Skeletal muscle tissue (tissue), 4 donors: ENCODE data around the gene C11orf98. TPM values are rescaled to one million over a fixed set of nuclear protein-coding genes. Genes with fewer than 3 reads are reported as not detected.

ENCODE experiments used
- H3K27ac ChIP-seq: one replicate; pipeline ENCODE4 v1.7.0; 2013; ENCODE audit warnings: mild to moderate bottlenecking, low read depth, low read length, inconsistent platforms
- H3K27me3 ChIP-seq, 3 donors: one replicate each; pipeline ENCODE4 v1.7.0; 2013; ENCODE audit warnings: low read length in 3 of 3; ENCODE audit not compliant: control insufficient read depth in 3 of 3, insufficient read depth in 3 of 3
- H3K36me3 ChIP-seq, 3 donors: one replicate each; pipeline ENCODE4 v1.7.0; 2013; ENCODE audit warnings: low read length in 3 of 3; ENCODE audit not compliant: control insufficient read depth in 3 of 3, insufficient read depth in 3 of 3
- H3K4me1 ChIP-seq, 3 donors: one replicate each; pipeline ENCODE4 v1.7.0; 2013; ENCODE audit warnings: low read length in 3 of 3, mild to moderate bottlenecking in 3 of 3; ENCODE audit not compliant: control insufficient read depth in 3 of 3, insufficient read depth in 3 of 3
- H3K4me3 ChIP-seq, 3 donors: one replicate each; pipeline ENCODE4 v1.7.0; 2013; ENCODE audit warnings: low read length in 3 of 3
- H3K9ac ChIP-seq, 3 donors: one replicate each; pipeline ENCODE4 v1.7.0; 2013; ENCODE audit warnings: low read length in 3 of 3, mild to moderate bottlenecking in 3 of 3, moderate library complexity in 2 of 3, low read depth in 1 of 3
- H3K9me3 ChIP-seq, 3 donors: one replicate each; pipeline ENCODE4 v1.7.0; 2013; ENCODE audit warnings: low read length in 3 of 3; ENCODE audit not compliant: control insufficient read depth in 3 of 3
- total RNA-seq: library from RNA; depleted of rRNA; stranded (reverse); fragments of >200 nt; gene quantifications from one replicate; pipeline ENCODE4 v1.2.3, GENCODE V29; 2014
- donor health status: Osteomylitis.

Gene C11orf98
- total RNA-seq, 1 donor from 2014 or later = 22.4 TPM

GRCh38 chr11:62673196-62673525 is 8.2 kb upstream of the C11orf98 start:
- Histone ChIP-seq H3K27me3 (no peaks in the 10 kb centered on the region), H3K9me3 (no peaks in the 10 kb centered on the region), H3K36me3 (peaks cover 16 to 32% (median 26%) of the 10 kb centered on the region in 3 donors), H3K27ac (no peak overlapping the region), H3K4me1 (peaks cover 41 to 52% (median 51%) of the 10 kb centered on the region in 3 donors), H3K4me3 (peak overlapping the region in 1 of 3 donors; percentile 92), H3K9ac (peak overlapping the region in 1 of 3 donors; percentile 30)

GRCh38 chr11:62671608-62672389 is 6.8 kb upstream of the C11orf98 start, which contains the start of the genes LBHD1 and UQCC3:
TSS of gene LBHD1 (minus strand) at chr11:62672267. CDS start at chr11:62670031, 2,236 bp downstream.
TSS of gene UQCC3 (plus strand) at chr11:62671673. CDS start at chr11:62671746, 73 bp downstream.
- H3K9me3 ChIP-seq = no peaks in the 10 kb centered on the region
- H3K27ac ChIP-seq = peak within 1 kb of the TSS; percentile 86
- peaks cover 11 to 27% (median 20%) of the 10 kb centered on the region in 3 donors for H3K36me3 ChIP-seq
- H3K4me1 ChIP-seq = peaks cover 37 to 49% (median 48%) of the 10 kb centered on the region in 3 donors
- no peaks in the 10 kb centered on the region for H3K27me3 ChIP-seq
- peak within 1 kb of the TSS; percentile 92 to 97 (median 95) for H3K4me3 ChIP-seq
- peak within 1 kb of the TSS; percentile 82 to 97 (median 96) for H3K9ac ChIP-seq

- peak overlapping the region; percentile 82 to 97 (median 96) for H3K9ac ChIP-seq
- peaks cover 38 to 49% (median 48%) of the 10 kb centered on the region in 3 donors for H3K4me1 ChIP-seq
- H3K36me3 ChIP-seq = peaks cover 12 to 24% (median 23%) of the 10 kb centered on the region in 3 donors
- H3K27me3 ChIP-seq = no peaks in the 10 kb centered on the region
- H3K4me3 ChIP-seq = peak overlapping the region; percentile 92 to 97 (median 95)
- H3K27ac ChIP-seq = peak overlapping the region; percentile 86
- H3K9me3 ChIP-seq = no peaks in the 10 kb centered on the region
These were observed 6.2 kb upstream of the C11orf98 start for GRCh38 chr11:62671236-62671607.

GRCh38 chr11:62669420-62670161 is 4.6 kb upstream of the C11orf98 start:
- no peaks in the 10 kb centered on the region for H3K27me3 ChIP-seq
- H3K9me3 ChIP-seq = no peaks in the 10 kb centered on the region
- H3K36me3 ChIP-seq = peaks cover 14 to 22% (median 17%) of the 10 kb centered on the region in 3 donors
- no peak overlapping the region for H3K27ac ChIP-seq
- no peak overlapping the region for H3K4me3 ChIP-seq
- H3K9ac ChIP-seq = peak overlapping the region in 2 of 3 donors; percentile 45 to 47
- H3K4me1 ChIP-seq = peaks cover 42 to 58% (median 51%) of the 10 kb centered on the region in 3 donors

GRCh38 chr11:62667460-62667859 is 2.5 kb upstream of the C11orf98 start:
- Histone ChIP-seq H3K4me3 (no peak overlapping the region), H3K27me3 (no peaks in the 10 kb centered on the region), H3K9ac (peak overlapping the region in 2 of 3 donors; percentile 9 to 88), H3K27ac (no peak overlapping the region), H3K36me3 (peaks cover 15 to 17% (median 16%) of the 10 kb centered on the region in 3 donors), H3K4me1 (peaks cover 34 to 52% (median 49%) of the 10 kb centered on the region in 3 donors), H3K9me3 (no peaks in the 10 kb centered on the region)

GRCh38 chr11:62666259-62666926 is 1.4 kb upstream of the C11orf98 start:
- Histone ChIP-seq H3K9ac (peak overlapping the region; percentile 88 to 93 (median 91)), H3K27ac (peak overlapping the region; percentile 90), H3K4me1 (peaks cover 30 to 47% (median 44%) of the 10 kb centered on the region in 3 donors), H3K4me3 (peak overlapping the region; percentile 95 to 98 (median 97)), H3K36me3 (peaks cover 15 to 18% (median 16%) of the 10 kb centered on the region in 3 donors), H3K9me3 (no peaks in the 10 kb centered on the region), H3K27me3 (no peaks in the 10 kb centered on the region)

GRCh38 chr11:62665599-62666258 is 719 bp upstream of the C11orf98 start:
- peak overlapping the region; percentile 90 for H3K27ac ChIP-seq
- H3K27me3 ChIP-seq = no peaks in the 10 kb centered on the region
- H3K36me3 ChIP-seq = peaks cover 15 to 18% (median 16%) of the 10 kb centered on the region in 3 donors
- H3K9me3 ChIP-seq = no peaks in the 10 kb centered on the region
- peak overlapping the region; percentile 88 to 93 (median 91) for H3K9ac ChIP-seq
- peaks cover 28 to 44% (median 40%) of the 10 kb centered on the region in 3 donors for H3K4me1 ChIP-seq
- H3K4me3 ChIP-seq = peak overlapping the region; percentile 95 to 98 (median 97)

GRCh38 chr11:62664405-62665074 is 470 bp downstream of the C11orf98 start:
- Histone ChIP-seq H3K27ac (peak overlapping the region; percentile 90), H3K36me3 (peaks cover 15 to 18% (median 16%) of the 10 kb centered on the region in 3 donors), H3K9me3 (no peaks in the 10 kb centered on the region), H3K27me3 (no peaks in the 10 kb centered on the region), H3K9ac (peak overlapping the region; percentile 91 to 94 (median 93)), H3K4me3 (peak overlapping the region; percentile 95 to 98 (median 97)), H3K4me1 (peaks cover 18 to 34% (median 30%) of the 10 kb centered on the region in 3 donors)
